Fibroblast of the conjunctiva (primary cell): ENCODE measurements around the gene HTR6.

ENCODE experiments used
- DNase-seq: peaks from one replicate; pipeline ENCODE4 v3.0.0-alpha.2; 2010; ENCODE audit warnings: low read depth

HTR6 gene

GRCh38 chr1:19720973-19721372, 56.3 kb downstream of the HTR6 start:
- no peak for DNase-seq

GRCh38 chr1:19723874-19724273, 59.2 kb downstream of the HTR6 start:
- no peak for DNase-seq

GRCh38 chr1:19725606-19726005, 60.9 kb downstream of the HTR6 start:
- DNase-seq: no peak

- no peak for DNase-seq
Measured at GRCh38 chr1:19728413-19729145, 63.9 kb downstream of the HTR6 start.

- no peak for DNase-seq
Measured at GRCh38 chr1:19730232-19730631, 65.6 kb downstream of the HTR6 start.
